NCI-H1436 (cell line): ENCODE data around the gene PIGM.

Experiments used
- DNase-seq: peaks from one replicate; lab custom pipeline; 2025; lab: John Stamatoyannopoulos, UW

Gene PIGM

DNA sequence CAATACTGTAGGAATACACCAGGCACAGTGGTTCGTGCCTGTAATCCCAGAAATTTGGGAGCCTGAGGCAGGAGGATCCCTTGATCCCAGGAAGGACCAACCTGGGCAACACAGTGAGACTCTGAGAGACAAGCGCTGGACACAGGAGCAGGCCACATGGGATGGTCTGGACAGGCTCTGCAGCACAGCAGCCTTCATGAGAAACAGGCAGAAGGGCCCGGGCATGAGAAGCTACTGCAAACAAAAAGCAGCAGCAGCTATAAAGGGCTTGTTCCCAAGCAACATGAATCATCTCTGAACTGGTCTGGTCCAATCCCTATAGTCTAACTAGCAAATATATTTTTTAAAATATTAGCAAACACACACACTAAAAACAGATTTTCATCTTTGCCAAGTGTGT is 42.2 kb downstream of the PIGM start:
- DNase-seq = no peak

DNA sequence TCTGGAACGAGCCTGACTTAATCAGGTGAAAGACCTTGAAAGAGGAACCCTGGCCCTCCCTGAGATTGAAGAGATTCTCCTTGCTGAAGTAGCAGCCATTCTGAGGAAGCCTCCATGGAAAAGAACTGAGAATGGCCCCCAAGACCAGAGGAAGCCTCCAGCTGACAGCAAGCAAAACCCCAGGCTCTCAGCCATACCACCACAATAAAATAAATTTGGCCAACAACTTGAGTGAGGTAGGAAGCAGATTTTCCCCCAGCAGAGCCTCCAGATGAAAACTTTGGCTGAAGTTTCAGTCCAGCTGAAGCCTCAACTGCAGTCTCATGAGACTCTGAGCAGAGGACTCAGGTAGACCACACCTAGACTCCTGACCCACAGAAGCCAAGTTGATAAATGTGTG is 43.8 kb downstream of the PIGM start:
- no peak for DNase-seq

- no peak for DNase-seq
Measured at GRCh38 chr1:159987186-159987585, 44.6 kb downstream of the PIGM start.

DNA sequence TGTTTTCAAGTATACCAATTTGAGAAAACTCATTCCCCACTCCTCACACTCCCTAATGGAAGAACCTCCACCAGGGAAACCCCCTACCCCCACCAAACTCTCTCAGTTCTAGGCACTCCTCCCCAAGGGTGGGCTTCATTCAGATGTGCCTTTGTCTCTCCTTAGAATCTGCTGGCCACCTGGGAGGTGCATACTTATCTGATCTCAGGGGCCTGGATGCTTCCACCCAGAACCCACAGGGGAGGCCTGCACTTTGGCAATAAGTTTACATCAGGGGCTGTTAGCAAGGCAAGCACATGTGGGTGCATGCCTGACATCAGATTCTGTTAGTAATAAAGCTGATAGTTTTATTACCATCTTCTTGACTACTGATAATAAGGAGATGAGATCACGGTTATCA is 45.3 kb downstream of the PIGM start:
- no peak for DNase-seq

- no peak for DNase-seq
Measured at GRCh38 chr1:159986093-159986492, 45.7 kb downstream of the PIGM start.

DNA sequence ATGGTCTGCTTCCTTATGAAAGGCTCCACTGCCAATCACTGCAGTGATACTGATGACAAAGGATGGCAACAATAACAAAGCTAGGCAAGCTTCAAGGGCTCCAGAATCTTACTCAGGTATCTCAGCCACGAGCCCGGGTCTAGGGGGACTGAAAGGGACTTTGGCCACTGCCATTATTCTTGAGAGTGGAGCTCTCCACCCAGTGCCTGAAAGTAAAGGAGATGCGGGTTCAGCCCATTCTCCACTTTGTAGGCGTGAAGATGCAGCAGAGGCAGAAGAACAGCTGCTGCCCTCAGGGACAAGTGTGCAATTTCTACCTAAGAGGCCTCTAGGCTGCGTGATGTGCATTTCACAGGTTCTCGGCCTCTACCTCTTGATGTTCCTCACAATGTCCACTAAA is 46.3 kb downstream of the PIGM start:
- no peak for DNase-seq

DNA sequence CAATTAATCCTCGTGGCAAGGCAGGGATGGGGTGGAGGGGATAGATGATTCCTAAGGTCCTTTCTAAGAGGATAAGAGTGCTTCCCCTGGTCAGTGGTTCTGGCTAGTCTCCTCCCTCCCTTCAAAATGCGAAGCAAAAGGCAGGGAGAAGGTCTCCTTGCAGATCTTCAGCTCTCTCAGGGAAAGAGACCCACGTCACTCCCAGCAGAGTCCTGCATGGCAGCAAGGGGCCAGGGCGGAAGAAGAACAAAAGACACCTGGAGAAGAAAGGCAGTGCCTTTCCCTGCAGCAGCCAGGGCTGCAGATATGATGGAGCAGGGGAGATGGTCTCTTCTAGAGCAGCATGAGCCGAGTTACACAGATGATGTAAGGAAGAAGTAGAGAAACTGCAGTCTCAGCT is 48.1 kb downstream of the PIGM start:
- no peak for DNase-seq

DNA sequence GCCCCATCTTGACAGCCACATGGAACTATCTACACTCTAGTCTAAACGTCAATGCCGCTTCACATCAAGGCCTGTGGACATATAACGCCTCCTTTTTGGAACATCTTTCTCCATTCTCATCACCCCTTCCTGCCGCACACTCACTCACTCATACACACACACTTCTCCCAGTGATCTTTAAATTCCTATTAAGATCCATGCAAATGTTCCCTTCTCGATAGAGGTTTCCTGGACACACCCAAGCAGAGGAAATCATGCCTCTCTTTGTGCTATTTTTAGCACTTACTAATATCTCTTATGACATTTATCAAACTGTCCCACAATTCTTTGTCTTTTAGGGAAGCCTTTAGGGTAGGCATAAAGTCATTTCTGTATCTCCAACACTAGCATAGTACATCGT is 49.5 kb downstream of the PIGM start:
- DNase-seq = no peak

- DNase-seq = no peak
Measured at GRCh38 chr1:159981351-159982055, 50.3 kb downstream of the PIGM start.

DNA sequence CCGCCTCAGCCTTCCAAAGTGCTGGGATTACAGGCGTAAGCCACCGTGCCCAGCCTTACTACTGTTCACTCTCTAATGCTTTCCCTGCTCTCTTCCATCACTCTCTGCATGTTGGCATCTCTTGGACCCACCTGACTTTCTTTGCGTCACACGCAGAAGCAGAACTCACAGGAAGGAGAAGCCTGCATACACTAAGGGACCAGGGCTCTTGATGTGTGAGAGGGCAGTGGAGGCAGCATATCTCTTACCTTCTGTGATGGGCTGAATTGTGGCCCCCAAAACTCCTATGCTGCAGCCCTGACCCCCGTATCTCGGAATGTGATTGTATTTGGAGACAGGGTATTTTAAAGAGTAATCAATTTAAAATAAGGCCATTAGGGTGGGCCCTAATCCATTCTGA is 51.0 kb downstream of the PIGM start:
- no peak for DNase-seq

DNA sequence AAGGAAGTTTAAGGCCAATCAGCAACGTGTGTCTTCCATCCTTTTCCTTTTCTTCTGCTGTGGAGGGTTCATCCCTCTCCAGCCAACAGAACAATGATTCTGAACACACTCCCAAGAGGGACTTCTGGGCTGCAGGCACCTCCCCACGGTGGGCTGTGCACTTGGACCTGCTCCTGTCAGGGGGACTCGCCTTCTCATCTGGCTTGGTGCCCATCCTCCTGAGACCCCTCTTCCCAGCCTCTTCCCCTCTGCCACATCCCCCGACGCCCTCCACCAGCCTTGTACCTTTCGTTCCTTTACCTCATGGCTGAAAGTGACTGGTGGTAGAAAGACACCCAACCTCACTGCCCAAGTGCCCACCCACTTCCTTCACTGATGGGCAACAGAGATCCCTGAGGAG is 51.7 kb downstream of the PIGM start:
- no peak for DNase-seq

DNA sequence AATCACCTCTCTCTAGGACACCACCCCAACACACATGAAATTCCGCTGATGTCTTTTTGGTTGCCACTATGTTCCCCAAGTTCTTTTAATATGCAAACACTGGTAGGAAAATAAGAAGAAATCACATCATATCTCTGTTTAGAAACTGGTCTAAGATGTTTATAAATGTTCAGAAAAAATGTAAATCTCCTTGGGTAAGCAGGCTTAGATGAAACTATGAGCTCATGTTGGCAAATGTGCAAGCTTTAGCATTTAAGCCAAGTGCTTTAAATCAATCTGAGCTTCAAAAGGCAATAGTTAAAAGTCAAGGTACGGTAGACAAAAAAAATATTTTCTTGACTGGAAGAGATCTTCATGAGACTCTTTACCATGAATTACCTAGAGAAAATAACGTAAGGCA is 52.5 kb downstream of the PIGM start:
- DNase-seq = no peak

DNA sequence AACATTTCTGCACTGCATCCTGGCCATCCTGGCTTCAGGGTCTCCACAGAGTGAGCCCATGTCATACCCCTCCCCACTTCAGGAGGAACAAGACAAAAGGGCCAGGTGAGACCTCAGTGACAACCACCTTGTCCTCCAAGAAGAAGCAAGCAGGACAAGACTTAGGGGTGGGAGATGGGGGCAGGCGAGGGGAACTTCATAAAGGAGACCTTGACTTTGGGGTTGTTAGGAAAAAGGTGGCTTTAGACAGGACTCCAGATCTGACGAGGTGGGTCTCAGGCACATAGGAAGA is 53.7 kb downstream of the PIGM start:
- no peak for DNase-seq

GRCh38 chr1:159977364-159978106 is 54.3 kb downstream of the PIGM start:
- DNase-seq = no peak
